ENCODE results near the gene KLF18.

KLF18 gene

GRCh38 chr1:44151808-44152207 lies 10.4 kb upstream of the KLF18 start (continued):
- no peak for TF ChIP-seq ZNF398 (tag by site-specific recombination; IDR thresholded peaks at IDR 0.05)

GRCh38 chr1:44151332-44151731 lies 9.9 kb upstream of the KLF18 start:
- no peaks in the 10 kb centered on the region for H3K36me3 ChIP-seq (ENCODE audit: control insufficient read depth in 2 of 2, insufficient read depth in 1 of 2, low read length in 2 of 2)
- H3K4me3 ChIP-seq (ENCODE audit: low read depth, low read length) = no peak overlapping the region
- no peaks in the 10 kb centered on the region for H3K9me3 ChIP-seq (ENCODE audit: control insufficient read depth, insufficient read depth, low read depth, low read length)
- TF ChIP-seq SP2 (tag by site-specific recombination; IDR thresholded peaks at IDR 0.05) (no peak), ZNF514 (tag by site-specific recombination; IDR thresholded peaks at IDR 0.05) (no peak), SCRT2 (tag by site-specific recombination; IDR thresholded peaks at IDR 0.05) (no peak), ZNF639 (tag by site-specific recombination; IDR thresholded peaks at IDR 0.05) (no peak), ZNF626 (tag by site-specific recombination; IDR thresholded peaks at IDR 0.05) (no peak), ZNF513 (tag by site-specific recombination; IDR thresholded peaks at IDR 0.05) (no peak), ZSCAN5A (tag by site-specific recombination; IDR thresholded peaks at IDR 0.05) (no peak), ZNF211 (tag by site-specific recombination; IDR thresholded peaks at IDR 0.05; ENCODE audit: low read depth) (no peak), KLF1 (tag by site-specific recombination; IDR thresholded peaks at IDR 0.05) (no peak), SCRT1 (tag by site-specific recombination; IDR thresholded peaks at IDR 0.05; ENCODE audit: borderline replicate concordance) (no peak), ZNF112 (tag by site-specific recombination; IDR thresholded peaks at IDR 0.05) (no peak), ZNF391 (tag by site-specific recombination; IDR thresholded peaks at IDR 0.05; ENCODE audit: borderline replicate concordance, low read depth) (no peak), YY1 (tag by site-specific recombination; IDR thresholded peaks at IDR 0.05) (no peak), ZNF776 (tag by site-specific recombination; IDR thresholded peaks at IDR 0.05; ENCODE audit: borderline replicate concordance) (no peak), ZNF658 (tag by site-specific recombination; IDR thresholded peaks at IDR 0.05) (no peak)
- ChIA-PET POLR2A (no interaction called here), CTCF (no interaction called here)
- no peak overlapping the region for H3K27ac ChIP-seq (ENCODE audit: extremely low read depth, low read depth, low read length)
- H3K4me1 ChIP-seq (ENCODE audit: control insufficient read depth, insufficient read depth, low read length) = peaks cover 6% of the 10 kb centered on the region; the same call in 1 of the 2 replicates

- POLR2A ChIA-PET = no interaction called here
- peak; percentile 76 for TF ChIP-seq ZNF366 (tag by site-specific recombination; conservative IDR thresholded peaks at IDR 0.05)
- no peak for TF ChIP-seq ZNF560 (tag by site-specific recombination; IDR thresholded peaks at IDR 0.05; ENCODE audit: borderline replicate concordance)
These were observed 6.2 kb upstream of the KLF18 start for GRCh38 chr1:44147582-44147981.

More at GRCh38 chr1:44147582-44147981, 6.2 kb upstream of the KLF18 start:
- H3K27ac ChIP-seq (ENCODE audit: extremely low read depth, low read depth, low read length) = no peak overlapping the region
- CTCF ChIA-PET = no interaction called here
- H3K4me1 ChIP-seq (ENCODE audit: control insufficient read depth, insufficient read depth, low read length) = no peaks in the 10 kb centered on the region
- no peaks in the 10 kb centered on the region for H3K9me3 ChIP-seq (ENCODE audit: control insufficient read depth, insufficient read depth, low read depth, low read length)
- H3K36me3 ChIP-seq (ENCODE audit: control insufficient read depth in 2 of 2, insufficient read depth in 1 of 2, low read length in 2 of 2) = no peaks in the 10 kb centered on the region
- H3K4me3 ChIP-seq (ENCODE audit: low read depth, low read length) = no peak overlapping the region

Data from HEK293 (cell line).